Stimulated activated CD4-positive, alpha-beta T cell treated with anti-CD3 and anti-CD28 coated beads, TNF-alpha, amount 100 ng/mL, for 1 hour (primary cell): Measurements from ENCODE around the gene PPM1E.
"Not testable (repeated sequence)": the region's sequence is repeated elsewhere in the genome, so short reads cannot be mapped to it uniquely, and the experiment has no call there.

Experiments used
- DNase-seq, 3 donors: peaks; one replicate each; pipeline ENCODE4 v3.0.0-alpha.2; 2020; ENCODE audit warnings: low read depth in 3 of 3, low spot score in 1 of 3

The PPM1E gene

DNA sequence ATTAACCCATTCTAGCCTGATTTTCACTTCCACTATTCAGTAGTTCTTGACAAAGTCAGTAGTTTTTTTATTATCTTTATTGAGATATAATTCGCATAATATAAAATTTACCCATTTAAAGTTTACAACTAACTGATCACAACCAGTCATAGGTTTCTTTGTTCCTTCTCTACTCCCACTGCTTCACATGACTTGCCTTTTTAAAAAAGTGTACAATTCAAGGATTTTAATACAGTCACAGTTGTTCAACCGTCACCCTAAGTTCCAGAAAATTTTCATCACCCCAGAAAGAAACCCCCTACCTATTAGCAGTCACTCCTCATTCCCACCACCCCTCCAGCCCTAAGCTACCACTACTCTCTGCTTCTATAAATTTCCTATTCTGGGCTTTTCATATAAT, 188.5 kb downstream of the PPM1E start:
- DNase-seq = no peak

DNA sequence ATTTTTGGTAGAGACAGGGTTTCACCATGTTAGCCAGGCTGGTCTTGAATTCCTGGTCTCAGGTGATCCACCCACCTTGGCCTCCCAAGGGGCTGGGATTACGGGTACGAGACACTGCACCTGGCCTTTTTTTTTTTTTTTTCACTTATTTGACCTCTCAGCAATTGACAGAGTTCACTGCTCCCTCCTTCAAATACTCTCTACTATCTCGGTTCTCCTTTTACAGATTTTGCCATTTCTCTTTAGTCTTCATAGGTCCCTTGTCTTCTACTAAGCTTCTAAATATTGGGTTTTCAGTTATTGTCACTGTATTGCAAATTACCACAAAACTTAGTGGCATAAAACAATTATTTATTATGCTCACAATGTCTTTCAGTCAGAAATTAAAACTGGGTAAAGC, 191.8 kb downstream of the PPM1E start:
- DNase-seq = no peak

DNA sequence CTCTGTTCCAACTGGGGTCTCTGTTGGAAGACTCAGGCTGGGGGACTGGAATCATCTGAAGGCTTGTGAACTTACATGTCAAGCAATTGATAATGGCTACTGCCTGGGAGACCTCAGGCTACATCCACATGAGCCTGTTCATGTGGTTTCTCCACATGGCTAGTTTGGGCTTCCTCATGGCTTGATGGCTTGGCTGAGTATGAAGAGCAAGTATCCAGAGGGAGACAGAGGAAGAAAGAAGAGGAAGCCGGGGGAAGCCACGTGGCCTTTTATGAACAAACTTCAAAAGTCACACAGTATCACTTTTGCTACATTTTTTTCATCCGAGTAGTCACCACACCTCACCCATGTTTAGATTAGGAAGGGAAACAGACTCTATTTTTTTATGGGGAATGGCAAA, 192.2 kb downstream of the PPM1E start:
- DNase-seq = no peak

DNA sequence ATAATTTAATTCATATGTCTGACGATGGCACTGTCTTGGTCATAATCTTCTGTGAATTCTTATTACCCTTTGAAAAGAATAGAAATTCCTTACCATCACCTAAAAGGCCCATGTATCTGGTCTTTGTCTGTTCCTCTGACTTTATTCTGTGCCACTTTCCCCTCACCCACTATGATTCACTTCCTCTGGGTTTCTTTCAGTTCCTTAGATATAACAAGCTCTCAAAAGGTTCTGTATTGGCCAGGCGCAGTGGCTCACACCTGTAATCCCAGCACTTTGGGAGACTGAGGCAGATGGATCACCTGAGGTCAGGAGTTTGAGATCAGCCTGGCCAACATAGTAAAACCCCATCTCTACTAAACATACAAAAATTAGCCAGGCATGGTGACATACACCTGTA, 198.7 kb downstream of the PPM1E start:
- not testable (repeated sequence) for DNase-seq

DNA sequence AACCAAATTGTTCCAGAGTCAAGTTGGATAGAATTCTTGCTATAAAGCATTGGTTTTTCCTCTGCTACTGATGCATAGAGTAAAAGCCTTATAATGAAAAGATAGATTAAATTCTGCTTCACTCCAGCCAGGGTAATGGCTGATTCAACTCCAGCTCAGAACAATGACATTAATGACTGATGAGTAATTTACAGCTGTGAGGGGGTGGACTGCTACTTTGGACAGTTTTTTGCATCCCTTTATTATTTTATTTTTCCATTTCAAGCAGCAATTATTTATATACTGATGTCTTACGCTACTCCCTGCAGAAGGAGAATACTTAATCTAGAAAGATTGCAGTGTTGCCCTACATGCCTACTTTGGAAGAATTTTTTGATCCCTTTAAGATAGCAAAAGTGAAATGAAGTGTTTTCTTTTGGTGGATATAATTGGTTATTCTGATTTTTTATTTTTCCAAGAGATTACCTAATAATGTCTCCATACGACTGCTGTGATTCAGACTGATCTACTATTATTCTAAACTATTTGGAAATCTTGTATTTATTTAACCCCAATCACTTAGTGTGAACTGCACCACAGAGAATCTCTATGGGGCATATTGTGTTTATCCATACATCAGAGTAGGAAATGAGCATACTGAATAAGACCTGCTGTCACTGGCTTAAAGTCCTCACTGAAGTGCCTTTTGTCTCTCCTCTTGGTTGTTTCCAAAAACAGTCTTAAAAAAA, 201.5 kb downstream of the PPM1E start:
- DNase-seq = no peak

DNA sequence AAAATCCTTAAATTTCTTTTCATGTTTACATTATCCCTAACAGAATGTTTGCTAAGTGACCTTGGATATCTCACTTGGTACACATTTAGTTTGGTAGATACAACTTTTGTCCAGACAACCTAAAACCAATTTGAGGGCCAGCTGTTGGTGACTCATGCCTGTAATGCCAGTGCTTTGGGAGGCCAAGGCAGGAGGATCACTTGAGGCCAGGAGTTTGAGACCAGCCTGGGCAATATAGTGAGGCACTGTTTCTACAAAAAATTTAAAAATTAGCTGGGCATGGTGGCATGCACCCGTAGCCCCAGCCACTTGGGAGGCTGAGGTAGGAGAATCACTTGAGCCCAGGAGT, 202.0 kb downstream of the PPM1E start:
- DNase-seq = not testable (repeated sequence)

DNA sequence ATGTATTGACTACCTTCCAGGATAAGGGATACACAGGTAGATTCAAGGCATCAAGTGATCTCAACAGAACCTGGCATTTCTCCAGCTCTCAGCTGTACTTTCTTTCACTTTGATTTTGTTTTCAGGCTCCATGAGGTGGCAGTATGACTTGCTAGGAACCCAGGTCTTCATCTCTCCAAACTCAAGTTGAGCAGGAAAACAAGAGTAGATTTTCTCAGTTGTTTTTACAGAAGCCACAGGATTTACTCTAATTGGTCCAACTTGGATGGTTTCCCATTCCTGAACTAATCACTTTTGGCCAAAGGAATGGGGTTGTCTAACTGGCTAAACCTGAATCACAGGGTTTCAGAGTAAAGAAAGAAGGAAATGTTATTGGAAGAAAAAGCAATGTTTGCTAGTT, 204.4 kb downstream of the PPM1E start:
- DNase-seq = no peak

DNA sequence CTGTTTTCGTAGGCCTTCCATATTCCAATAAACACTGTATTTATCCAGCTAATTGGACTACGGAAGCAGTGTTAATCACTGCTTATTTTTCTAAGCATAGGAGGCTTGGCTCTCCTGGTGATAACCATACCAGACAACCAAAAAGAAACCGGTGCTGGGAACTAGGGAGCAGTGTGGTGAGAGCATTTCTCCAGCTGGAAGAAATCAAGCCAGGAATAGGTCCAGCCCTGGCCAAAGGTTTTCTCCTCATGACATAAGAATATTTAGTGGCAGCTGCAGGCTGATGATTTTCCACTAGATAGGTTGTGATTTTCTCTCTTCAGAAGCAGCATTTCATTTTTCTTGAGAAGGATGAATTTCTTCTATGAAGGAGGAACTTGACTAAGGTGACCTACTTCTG, 209.6 kb downstream of the PPM1E start:
- no peak for DNase-seq

DNA sequence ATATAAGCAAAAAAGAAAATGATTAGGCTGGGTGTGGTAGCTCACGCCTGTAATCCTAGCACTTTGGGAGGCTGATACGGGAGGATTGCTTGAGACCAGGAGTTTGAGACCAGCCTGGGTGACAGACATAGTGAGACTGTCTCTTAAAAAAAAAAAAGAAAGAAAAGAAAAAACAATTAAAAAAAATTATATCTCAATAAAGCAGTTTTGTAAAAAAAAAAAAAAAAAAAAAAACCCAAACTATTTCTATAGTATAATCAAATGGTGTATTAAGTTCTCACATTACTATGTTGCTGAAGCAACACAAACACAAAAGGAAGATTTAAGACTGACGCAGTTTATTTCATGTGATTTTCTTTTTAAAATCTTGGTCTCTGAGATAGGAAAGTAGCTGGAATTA, 210.6 kb downstream of the PPM1E start:
- no peak for DNase-seq

DNA sequence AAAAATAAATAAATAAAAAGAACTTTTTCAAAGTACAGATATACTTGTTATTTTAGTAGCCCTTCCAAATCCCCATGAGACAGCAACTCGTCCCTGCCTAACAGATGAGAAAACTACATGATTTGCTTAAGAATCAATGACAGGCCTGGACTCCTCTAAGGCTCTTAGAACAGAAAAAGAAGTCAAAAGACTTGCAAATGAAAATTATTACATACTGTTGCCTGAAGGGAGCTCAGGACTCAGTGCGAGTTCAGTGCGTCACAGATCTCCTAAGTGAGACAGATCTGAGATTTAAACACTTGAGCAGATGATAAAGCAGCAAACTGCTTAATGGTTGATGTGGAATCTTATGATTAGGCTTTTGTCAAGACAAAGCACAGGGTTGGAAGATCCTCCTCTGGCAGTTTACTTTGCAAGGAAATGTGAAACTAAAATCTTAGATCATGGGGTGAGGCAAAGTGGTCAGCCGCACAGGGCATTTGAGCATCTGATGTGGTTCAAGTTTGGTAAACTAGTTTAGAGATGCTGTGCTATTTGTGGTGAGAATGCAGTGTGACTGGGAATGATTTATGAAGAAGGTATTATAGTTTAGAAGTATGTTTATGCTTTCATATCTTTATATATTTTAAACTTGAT, 212.9 kb downstream of the PPM1E start:
- no peak for DNase-seq

DNA sequence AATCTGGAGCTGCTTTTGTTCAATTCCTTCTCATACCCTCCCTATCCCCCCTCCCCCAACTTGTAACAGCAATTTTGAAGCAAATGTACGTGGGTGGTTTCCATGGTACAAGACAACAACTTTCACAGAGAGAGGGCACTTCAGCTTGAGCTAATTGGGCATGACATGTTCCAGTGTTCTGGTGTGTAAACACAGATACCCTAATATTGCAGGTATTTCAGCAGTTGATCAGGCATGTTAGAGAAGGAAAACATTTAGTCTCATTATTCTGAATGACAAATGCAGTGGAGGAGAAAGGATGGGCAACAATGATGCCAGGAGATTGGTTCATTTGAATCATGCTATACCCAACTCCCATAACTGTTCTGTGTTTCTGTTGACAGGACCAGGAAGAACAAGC, 213.5 kb downstream of the PPM1E start:
- no peak for DNase-seq

DNA sequence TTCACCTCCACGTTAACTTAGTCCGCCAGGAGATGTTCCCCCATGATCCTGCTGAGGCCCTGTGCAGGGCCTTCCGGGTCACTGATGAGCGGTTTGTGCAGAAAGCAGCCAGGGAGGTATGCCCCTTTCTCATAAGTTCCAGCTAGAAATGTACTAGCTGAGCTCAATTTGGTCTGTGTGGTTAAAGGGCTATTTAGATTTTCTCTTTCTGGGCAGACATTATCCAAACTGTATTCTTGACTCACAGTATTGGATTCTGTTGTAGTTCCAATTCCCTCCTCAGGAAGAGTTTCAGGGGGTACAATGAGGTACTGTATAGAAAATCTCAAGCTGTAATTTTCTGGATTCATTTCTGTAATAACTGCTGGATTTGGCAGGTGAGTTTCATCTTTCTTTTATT, 214.0 kb downstream of the PPM1E start:
- no peak for DNase-seq

DNA sequence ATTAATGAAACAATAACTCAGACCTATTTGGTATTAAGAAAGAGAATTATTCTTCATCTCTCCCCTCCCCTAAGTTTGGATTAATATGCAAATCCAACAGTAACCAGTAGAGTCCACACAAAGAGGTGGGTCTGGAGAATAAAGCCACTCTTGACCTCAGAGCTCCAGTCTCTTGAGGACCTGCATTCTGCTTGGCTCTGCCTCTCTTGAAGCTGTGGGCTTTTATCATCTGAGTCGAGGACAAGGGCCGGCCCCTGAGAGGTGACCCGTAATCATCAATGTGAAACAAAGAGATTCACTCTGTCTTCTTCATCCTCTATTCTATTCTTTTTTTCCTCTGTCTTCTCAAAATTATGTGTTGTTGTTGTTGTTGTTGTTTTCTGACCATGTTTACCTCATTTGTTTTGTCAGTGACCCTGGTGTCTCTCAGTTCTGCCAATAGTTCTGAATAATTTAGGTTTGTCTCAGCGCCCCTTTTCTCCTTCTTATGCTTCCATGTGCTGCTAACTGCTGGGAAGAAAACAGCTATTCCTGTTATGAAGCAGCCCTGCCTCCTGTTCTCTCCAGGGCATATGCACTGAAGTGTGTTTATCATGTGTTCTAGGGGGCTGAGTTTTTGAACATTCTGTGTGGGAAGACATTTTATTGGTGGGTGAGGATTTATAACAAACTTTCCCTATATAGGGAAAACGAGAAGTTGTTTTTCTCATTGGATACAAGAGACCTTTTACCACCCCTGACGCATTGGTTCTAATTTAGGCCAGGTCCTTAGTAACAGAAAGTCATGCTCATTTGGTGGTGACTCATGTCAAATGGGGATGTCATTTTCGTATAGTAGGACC, 215.2 kb downstream of the PPM1E start:
- DNase-seq = no peak

DNA sequence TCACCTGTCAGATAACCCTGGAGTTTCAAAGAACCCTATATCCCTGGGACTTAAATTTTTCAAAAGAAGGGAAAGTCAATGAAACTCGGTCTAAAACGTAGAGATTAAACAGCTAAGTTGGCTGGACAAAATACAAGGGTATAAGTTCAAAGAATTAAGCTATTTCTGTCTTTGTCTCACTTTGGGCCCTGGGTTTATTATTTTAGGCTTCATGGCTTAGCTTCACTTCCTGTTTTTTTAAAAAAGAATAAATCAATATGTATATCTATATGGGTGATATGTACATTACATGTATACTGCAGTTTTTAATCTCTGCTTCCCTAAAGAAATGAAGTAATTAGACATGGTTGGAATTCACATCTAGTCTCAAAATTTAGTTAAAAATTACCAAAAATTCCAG, 218.7 kb downstream of the PPM1E start:
- DNase-seq = no peak

DNA sequence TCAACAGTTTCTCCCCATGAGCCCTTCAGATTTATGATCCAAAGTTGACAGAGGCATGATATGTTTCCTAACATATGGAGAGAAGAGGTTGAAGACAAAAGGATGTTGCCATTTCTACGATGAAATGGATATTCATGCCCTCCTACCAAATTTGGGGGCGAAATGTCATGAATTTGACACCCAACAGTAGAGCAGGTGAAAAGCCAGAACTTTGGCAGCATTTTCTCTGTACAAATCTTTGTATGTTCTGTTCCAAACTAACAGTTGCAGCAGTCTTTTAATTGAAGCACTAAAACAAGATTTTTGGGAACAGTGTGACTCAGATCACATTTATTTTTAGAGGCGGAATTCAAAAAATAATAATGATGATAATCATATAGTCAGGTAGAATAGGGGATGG, 220.9 kb downstream of the PPM1E start:
- no peak for DNase-seq

DNA sequence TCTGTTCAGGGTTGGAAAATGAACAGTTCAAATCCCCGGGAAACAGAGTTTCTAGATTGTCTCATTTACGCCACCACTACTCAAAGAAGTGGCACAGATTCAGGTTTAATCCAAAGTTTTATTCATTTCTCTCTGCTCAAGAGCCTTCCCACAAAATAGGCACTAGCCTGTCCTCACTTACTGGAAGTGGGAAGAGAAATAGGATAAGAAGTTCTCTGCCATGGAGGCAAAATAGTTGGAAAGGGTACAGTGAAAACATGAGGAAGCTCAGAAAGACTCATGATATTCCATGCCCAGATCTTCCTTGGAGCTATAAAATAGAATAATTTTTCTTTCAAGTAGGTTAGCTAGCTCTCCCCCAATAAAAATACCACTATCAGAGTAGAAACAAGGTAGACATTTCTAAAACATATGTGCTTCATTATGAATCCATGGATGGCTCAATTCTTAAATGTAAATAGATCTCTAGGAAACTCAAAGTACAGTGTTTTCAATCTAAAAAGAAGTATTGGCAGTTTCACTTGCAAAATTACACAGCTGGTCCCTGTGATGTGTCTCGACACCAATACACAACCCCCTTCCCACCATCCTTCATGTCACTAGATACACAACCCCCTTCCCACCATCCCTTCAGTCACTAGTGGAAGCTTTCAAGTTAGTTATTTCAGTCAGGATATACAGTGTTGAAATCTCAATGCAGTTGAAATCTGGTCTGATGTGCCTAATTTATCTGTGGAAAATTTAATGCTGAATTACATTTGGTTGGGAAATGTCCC, 225.2 kb downstream of the PPM1E start:
- DNase-seq = no peak

DNA sequence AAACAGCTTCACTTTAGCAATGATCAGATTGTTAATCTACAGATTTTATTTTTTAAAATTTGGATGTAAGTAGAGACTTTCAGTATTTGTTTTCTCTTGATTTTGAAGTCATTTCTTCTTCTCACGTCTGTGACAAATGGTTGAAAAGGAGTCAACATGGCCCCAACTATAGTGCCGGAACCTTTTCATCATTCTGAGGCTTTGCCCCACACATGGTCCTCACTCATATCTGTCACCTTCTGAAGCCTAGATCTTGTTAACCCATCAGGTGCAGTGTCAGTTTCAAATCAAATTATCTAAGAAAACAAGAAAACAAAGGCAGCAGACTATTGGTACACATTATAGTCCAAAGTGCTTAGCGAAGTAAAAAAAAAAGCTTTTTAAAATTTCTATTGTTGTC, 227.0 kb downstream of the PPM1E start:
- no peak for DNase-seq

DNA sequence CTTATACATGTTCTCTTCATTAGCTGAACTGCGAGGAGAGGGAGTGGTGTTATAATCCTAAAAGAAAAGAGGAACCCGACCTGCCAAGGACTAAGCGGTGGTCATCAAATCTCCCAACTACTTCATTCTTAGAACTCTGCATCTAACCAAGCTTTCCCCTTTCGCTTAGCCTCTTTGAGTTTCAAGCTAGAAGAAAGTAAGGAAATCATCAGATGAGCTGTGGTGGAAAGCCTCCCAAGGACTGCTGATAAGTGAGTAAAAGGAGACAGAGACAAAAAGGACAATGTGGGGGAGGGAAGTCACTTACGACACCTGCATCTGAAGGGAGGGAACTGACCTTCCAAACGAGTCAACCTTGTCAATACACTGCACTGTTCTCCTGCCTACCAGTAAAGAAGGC, 229.7 kb downstream of the PPM1E start:
- no peak for DNase-seq

DNA sequence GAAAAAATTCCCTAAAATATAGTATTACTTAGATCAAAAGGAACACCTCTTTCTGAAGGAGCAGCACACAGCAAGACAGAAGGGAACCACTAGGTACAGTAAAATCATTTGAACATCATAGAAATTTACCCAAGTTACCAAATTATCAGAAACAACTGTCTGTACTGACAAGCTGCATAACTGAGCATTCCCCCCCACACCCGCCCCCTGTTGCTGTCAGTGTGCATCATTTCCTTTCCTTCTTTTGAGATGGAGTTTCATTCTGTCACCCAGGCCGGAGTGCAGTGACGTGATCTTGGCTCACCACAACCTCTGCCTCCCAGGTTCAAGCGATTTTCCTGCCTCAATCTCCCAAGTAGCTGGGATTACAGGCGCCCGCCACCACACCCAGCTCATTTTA, 230.3 kb downstream of the PPM1E start:
- no peak for DNase-seq

DNA sequence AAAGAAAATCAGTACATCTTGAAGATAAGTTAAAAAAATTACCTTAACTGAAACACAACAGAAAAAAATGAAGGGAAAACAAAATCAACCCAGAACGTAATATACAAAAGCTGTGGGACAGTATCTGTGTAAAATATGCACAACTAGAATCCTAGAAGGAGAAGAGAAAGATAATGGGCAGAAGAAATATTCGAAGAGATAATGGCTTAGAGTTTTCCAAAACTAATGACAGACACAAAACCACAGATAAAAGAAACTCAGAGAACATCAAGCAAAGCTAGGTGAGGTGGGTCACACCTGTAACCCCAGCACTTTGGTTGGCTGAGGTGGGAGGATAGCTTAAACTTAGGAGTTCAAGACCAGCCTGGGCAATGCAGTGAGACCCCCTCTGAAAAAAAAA, 234.0 kb downstream of the PPM1E start:
- no peak for DNase-seq

DNA sequence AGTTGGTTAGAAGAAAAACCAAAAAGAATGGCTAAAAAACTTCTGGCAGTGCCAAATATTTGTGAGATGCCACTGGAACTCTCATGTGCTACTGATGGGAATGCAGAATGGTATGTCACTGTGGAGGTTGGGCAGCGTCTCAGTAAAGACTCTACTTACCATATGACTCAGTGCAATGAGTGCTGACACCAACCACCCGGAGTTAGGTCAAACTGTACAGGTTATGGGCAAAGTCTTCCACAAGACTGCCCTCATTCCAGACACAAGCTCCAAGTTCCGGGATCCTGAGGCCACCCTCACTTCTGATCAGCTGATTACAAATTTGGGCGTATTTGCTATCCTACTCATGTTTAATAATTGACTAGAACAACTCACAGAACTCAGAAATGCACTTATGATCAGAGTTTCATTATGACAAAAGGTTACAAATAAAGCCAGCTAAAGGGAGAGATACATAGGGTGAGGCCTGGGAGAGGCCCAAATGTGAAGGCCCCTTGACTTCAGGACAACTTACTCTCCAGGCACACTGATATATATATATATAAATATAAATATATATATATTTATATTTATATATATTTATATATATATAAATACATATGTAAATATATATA, 236.2 kb downstream of the PPM1E start:
- DNase-seq = no peak
